Measurements from ENCODE around the gene PAX3.

PAX3 gene

GRCh38 chr2:222298311-222299150, at the start of gene PAX3:
Gene PAX3 (minus strand): TSS chr2:222298998. CDS start chr2:222298615, 383 bp downstream.
- H3K36me3 ChIP-seq (ENCODE audit: insufficient read depth, low read length), result no peaks in the 10 kb centered on the region
- peaks cover 2% of the 10 kb centered on the region for H3K27me3 ChIP-seq (ENCODE audit: insufficient read depth, low read length, poor library complexity)
- no peak within 1 kb of the TSS for H3K9ac ChIP-seq (ENCODE audit: low read depth, low read length)
- no peaks in the 10 kb centered on the region for H3K79me2 ChIP-seq (ENCODE audit: insufficient read depth, low read length)
- DNase-seq (no peak), ATAC-seq (ENCODE audit: insufficient read depth, low read depth) (no peak)
- H3K4me3 ChIP-seq (ENCODE audit: low read depth in 1 of 2, low read length in 2 of 2), result no peak within 1 kb of the TSS
- TF ChIP-seq EZH2 (IDR thresholded peaks at IDR 0.05; ENCODE audit: borderline replicate concordance, low read depth, low read length, severe bottlenecking), result no peak
- TF ChIP-seq, protein P1, sequence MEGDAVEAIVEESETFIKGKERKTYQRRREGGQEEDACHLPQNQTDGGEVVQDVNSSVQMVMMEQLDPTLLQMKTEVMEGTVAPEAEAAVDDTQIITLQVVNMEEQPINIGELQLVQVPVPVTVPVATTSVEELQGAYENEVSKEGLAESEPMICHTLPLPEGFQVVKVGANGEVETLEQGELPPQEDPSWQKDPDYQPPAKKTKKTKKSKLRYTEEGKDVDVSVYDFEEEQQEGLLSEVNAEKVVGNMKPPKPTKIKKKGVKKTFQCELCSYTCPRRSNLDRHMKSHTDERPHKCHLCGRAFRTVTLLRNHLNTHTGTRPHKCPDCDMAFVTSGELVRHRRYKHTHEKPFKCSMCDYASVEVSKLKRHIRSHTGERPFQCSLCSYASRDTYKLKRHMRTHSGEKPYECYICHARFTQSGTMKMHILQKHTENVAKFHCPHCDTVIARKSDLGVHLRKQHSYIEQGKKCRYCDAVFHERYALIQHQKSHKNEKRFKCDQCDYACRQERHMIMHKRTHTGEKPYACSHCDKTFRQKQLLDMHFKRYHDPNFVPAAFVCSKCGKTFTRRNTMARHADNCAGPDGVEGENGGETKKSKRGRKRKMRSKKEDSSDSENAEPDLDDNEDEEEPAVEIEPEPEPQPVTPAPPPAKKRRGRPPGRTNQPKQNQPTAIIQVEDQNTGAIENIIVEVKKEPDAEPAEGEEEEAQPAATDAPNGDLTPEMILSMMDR (IDR thresholded peaks at IDR 0.05; ENCODE audit: borderline replicate concordance, extremely low read depth, low read length, poor library complexity, severe bottlenecking), result no peak
- no peak within 1 kb of the TSS for H3K27ac ChIP-seq (ENCODE audit: low read length)
- H3K4me1 ChIP-seq (ENCODE audit: insufficient read depth, low read length), result no peaks in the 10 kb centered on the region
- no peaks in the 10 kb centered on the region for H4K20me1 ChIP-seq (ENCODE audit: insufficient read depth, low read length)
- H2AFZ ChIP-seq (ENCODE audit: low read depth, low read length), result no peak within 1 kb of the TSS
- no peaks in the 10 kb centered on the region for H3K9me3 ChIP-seq (ENCODE audit: insufficient read depth, low read length, severe bottlenecking)
- no peak within 1 kb of the TSS for H3K4me2 ChIP-seq (ENCODE audit: insufficient read depth, low read length)

DNA sequence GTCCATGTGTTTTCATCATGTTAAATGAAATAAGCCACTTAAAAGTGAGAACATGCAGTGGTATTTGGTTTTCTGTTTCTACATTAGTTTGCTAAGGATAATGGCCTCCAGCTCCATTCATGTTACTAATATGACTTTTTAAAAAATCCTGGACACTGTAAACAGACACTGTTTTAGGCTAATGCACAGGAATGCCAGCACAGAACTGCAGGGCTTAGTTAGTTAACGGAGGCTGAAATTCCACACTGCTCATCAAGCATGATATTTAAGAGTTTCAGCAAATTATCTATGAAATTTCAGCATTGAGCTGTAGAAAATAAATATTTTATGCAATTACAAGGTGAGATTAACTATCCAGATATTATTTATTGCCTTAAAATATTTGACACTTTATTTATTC, 42.5 kb upstream of the PAX3 start:
- Histone ChIP-seq H3K79me2 (ENCODE audit: insufficient read depth, low read length) (no peaks in the 10 kb centered on the region), H2AFZ (ENCODE audit: low read depth, low read length) (no peak overlapping the region), H3K4me3 (ENCODE audit: low read depth in 1 of 2, low read length in 2 of 2) (no peak overlapping the region), H3K36me3 (ENCODE audit: insufficient read depth, low read length) (no peaks in the 10 kb centered on the region), H3K4me1 (ENCODE audit: insufficient read depth, low read length) (no peaks in the 10 kb centered on the region), H3K27ac (ENCODE audit: low read length) (no peak overlapping the region), H3K27me3 (ENCODE audit: insufficient read depth, low read length, poor library complexity) (no peaks in the 10 kb centered on the region), H3K9ac (ENCODE audit: low read depth, low read length) (no peak overlapping the region), H4K20me1 (ENCODE audit: insufficient read depth, low read length) (no peaks in the 10 kb centered on the region), H3K9me3 (ENCODE audit: insufficient read depth, low read length, severe bottlenecking) (no peaks in the 10 kb centered on the region), H3K4me2 (ENCODE audit: insufficient read depth, low read length) (no peak overlapping the region)
- DNase-seq, result no peak
- ATAC-seq (ENCODE audit: insufficient read depth, low read depth), result no peak
- TF ChIP-seq, protein P1 (IDR thresholded peaks at IDR 0.05; ENCODE audit: borderline replicate concordance, extremely low read depth, low read length, poor library complexity, severe bottlenecking), result no peak
- no peak for TF ChIP-seq EZH2 (IDR thresholded peaks at IDR 0.05; ENCODE audit: borderline replicate concordance, low read depth, low read length, severe bottlenecking)

GRCh38 chr2:222338374-222338773, 39.6 kb upstream of the PAX3 start:
- Histone ChIP-seq H3K27ac (ENCODE audit: low read length) (no peak overlapping the region), H3K27me3 (ENCODE audit: insufficient read depth, low read length, poor library complexity) (no peaks in the 10 kb centered on the region), H3K4me2 (ENCODE audit: insufficient read depth, low read length) (no peak overlapping the region), H3K36me3 (ENCODE audit: insufficient read depth, low read length) (no peaks in the 10 kb centered on the region), H3K4me1 (ENCODE audit: insufficient read depth, low read length) (no peaks in the 10 kb centered on the region), H3K4me3 (ENCODE audit: low read depth in 1 of 2, low read length in 2 of 2) (no peak overlapping the region), H3K9me3 (ENCODE audit: insufficient read depth, low read length, severe bottlenecking) (no peaks in the 10 kb centered on the region), H4K20me1 (ENCODE audit: insufficient read depth, low read length) (no peaks in the 10 kb centered on the region), H3K79me2 (ENCODE audit: insufficient read depth, low read length) (no peaks in the 10 kb centered on the region), H2AFZ (ENCODE audit: low read depth, low read length) (no peak overlapping the region), H3K9ac (ENCODE audit: low read depth, low read length) (no peak overlapping the region)
- no peak for TF ChIP-seq EZH2 (IDR thresholded peaks at IDR 0.05; ENCODE audit: borderline replicate concordance, low read depth, low read length, severe bottlenecking)
- TF ChIP-seq, protein P1 (IDR thresholded peaks at IDR 0.05; ENCODE audit: borderline replicate concordance, extremely low read depth, low read length, poor library complexity, severe bottlenecking), result no peak
- DNase-seq (no peak), ATAC-seq (ENCODE audit: insufficient read depth, low read depth) (no peak)
